ENCODE results near the gene FXYD7. TPM values are rescaled to one million over a fixed set of nuclear protein-coding genes. Genes with fewer than 3 reads are reported as not detected.

FXYD7 gene
- polyA plus RNA-seq, 1 donor from 2014 or later: 35.7 TPM

DNA sequence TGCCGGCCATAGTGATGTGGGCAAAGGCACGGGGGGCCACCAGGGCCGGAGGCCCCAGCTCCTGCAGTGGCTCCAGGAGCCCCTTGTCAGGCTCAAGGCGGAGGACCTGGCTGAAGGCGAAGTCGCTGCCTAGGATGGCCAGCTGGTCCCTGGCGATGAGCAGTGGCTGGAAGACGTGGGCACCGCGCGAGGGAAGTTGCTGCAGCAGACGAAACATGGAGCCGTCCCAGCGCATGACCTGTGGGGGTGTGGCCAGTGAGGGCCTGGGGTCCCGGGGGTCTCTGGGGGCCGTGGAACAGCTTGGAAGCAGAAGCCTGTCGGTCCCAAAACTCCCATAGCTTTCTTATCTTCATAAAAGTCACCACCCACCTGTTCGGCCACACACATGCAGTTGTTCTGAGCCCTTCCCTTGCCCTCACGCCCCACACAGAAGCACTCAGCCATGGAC lies 17.8 kb upstream of the FXYD7 start:
- TF ChIP-seq EP300 (conservative IDR thresholded peaks at IDR 0.05; ENCODE audit: poor library complexity, severe bottlenecking) (no peak), SMC3 (conservative IDR thresholded peaks at IDR 0.05; ENCODE audit: poor library complexity) (no peak), POLR2AphosphoS5 (IDR thresholded peaks at IDR 0.05) (no peak), EZH2 (IDR thresholded peaks at IDR 0.05; ENCODE audit: borderline replicate concordance, insufficient read depth, low read length, poor library complexity, severe bottlenecking) (no peak)
- TF ChIP-seq, protein P1, sequence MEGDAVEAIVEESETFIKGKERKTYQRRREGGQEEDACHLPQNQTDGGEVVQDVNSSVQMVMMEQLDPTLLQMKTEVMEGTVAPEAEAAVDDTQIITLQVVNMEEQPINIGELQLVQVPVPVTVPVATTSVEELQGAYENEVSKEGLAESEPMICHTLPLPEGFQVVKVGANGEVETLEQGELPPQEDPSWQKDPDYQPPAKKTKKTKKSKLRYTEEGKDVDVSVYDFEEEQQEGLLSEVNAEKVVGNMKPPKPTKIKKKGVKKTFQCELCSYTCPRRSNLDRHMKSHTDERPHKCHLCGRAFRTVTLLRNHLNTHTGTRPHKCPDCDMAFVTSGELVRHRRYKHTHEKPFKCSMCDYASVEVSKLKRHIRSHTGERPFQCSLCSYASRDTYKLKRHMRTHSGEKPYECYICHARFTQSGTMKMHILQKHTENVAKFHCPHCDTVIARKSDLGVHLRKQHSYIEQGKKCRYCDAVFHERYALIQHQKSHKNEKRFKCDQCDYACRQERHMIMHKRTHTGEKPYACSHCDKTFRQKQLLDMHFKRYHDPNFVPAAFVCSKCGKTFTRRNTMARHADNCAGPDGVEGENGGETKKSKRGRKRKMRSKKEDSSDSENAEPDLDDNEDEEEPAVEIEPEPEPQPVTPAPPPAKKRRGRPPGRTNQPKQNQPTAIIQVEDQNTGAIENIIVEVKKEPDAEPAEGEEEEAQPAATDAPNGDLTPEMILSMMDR (IDR thresholded peaks at IDR 0.05; ENCODE audit: poor library complexity, severe bottlenecking): no peak
- TF ChIP-seq, protein P2, sequence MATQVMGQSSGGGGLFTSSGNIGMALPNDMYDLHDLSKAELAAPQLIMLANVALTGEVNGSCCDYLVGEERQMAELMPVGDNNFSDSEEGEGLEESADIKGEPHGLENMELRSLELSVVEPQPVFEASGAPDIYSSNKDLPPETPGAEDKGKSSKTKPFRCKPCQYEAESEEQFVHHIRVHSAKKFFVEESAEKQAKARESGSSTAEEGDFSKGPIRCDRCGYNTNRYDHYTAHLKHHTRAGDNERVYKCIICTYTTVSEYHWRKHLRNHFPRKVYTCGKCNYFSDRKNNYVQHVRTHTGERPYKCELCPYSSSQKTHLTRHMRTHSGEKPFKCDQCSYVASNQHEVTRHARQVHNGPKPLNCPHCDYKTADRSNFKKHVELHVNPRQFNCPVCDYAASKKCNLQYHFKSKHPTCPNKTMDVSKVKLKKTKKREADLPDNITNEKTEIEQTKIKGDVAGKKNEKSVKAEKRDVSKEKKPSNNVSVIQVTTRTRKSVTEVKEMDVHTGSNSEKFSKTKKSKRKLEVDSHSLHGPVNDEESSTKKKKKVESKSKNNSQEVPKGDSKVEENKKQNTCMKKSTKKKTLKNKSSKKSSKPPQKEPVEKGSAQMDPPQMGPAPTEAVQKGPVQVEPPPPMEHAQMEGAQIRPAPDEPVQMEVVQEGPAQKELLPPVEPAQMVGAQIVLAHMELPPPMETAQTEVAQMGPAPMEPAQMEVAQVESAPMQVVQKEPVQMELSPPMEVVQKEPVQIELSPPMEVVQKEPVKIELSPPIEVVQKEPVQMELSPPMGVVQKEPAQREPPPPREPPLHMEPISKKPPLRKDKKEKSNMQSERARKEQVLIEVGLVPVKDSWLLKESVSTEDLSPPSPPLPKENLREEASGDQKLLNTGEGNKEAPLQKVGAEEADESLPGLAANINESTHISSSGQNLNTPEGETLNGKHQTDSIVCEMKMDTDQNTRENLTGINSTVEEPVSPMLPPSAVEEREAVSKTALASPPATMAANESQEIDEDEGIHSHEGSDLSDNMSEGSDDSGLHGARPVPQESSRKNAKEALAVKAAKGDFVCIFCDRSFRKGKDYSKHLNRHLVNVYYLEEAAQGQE (IDR thresholded peaks at IDR 0.05; ENCODE audit: borderline replicate concordance): no peak
- Histone ChIP-seq H3F3A (ENCODE audit: insufficient read depth, low read length, poor library complexity, severe bottlenecking) (no peaks in the 10 kb centered on the region), H4K20me1 (ENCODE audit: insufficient read depth) (no peaks in the 10 kb centered on the region), H3K36me3 (ENCODE audit: insufficient read depth, low read length) (no peaks in the 10 kb centered on the region), H3K27ac (ENCODE audit: low read length) (no peak overlapping the region), H3K4me2 (ENCODE audit: low read length) (no peak overlapping the region), H3K4me3 (ENCODE audit: low read length) (no peak overlapping the region), H3K79me2 (replicated peaks; ENCODE audit: insufficient read depth, low read length) (no peaks in the 10 kb centered on the region), H3K9me2 (ENCODE audit: insufficient read depth, low read length) (no peaks in the 10 kb centered on the region), H3K27me3 (ENCODE audit: insufficient read depth, low read depth, low read length) (no peaks in the 10 kb centered on the region), H2AFZ (ENCODE audit: low read depth, low read length) (no peak overlapping the region), H3K9ac (ENCODE audit: low read length) (no peak overlapping the region), H3K9me3 (ENCODE audit: low read length) (no peaks in the 10 kb centered on the region)

DNA sequence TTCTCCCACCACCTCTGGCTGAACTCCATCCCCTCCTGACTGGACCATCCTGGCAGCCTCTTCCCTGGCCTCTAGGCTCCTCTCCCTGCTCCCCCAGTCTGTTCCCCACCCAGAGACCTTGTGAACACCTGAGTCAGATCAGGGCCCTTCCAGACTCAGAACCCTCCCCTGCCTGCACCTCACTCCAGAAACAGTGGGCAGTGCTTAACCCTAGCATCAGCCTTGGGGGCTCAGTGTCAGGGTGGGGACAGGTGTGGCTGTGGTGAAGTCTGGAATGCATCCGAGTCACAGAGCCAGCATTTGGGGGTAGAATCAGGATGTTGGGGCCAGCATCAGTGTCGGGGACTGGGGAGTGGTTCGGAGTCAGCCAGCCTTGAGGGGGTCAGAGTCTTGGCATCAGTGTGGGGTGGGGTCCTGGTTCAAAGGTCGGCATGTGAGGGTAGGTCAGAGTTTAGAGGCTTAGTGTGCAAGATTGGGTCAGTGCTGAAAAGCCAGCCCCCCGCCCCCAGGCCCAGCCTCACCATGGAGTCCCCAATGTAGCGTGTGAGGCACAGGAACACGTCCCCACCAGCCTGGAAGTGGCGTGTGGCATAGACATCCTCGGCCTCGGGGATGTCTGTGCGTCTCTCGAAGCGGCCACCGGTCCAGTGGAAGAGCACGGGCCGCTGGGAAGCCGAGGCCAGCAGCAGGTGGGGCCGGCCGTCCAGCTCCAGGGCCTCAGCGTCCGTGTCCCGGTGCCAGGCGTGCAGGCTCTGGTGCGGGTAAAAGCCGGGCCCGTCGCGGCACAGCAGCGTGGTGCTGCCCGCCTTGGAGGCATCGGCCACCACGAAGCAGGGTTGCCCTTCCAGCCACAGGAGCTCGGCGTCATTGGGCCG lies 17.1 kb upstream of the FXYD7 start:
- no peak overlapping the region for H2AFZ ChIP-seq (ENCODE audit: low read depth, low read length)
- H3K9ac ChIP-seq (ENCODE audit: low read length): no peak overlapping the region
- no peak overlapping the region for H3K4me3 ChIP-seq (ENCODE audit: low read length)
- H3K9me2 ChIP-seq (ENCODE audit: insufficient read depth, low read length): no peaks in the 10 kb centered on the region
- no peak overlapping the region for H3K4me2 ChIP-seq (ENCODE audit: low read length)
- TF ChIP-seq MXI1 (conservative IDR thresholded peaks at IDR 0.05; ENCODE audit: poor library complexity, severe bottlenecking) (no peak), RAD21 (conservative IDR thresholded peaks at IDR 0.05) (no peak), SMC3 (conservative IDR thresholded peaks at IDR 0.05; ENCODE audit: poor library complexity) (no peak), EP300 (conservative IDR thresholded peaks at IDR 0.05; ENCODE audit: poor library complexity, severe bottlenecking) (no peak), POLR2AphosphoS5 (IDR thresholded peaks at IDR 0.05) (no peak), TAF1 (IDR thresholded peaks at IDR 0.05; ENCODE audit: low read depth) (no peak), EZH2 (IDR thresholded peaks at IDR 0.05; ENCODE audit: borderline replicate concordance, insufficient read depth, low read length, poor library complexity, severe bottlenecking) (no peak)
- TF ChIP-seq, protein P1 (IDR thresholded peaks at IDR 0.05; ENCODE audit: poor library complexity, severe bottlenecking): no peak
- TF ChIP-seq, protein P2 (IDR thresholded peaks at IDR 0.05; ENCODE audit: borderline replicate concordance): no peak
- no peaks in the 10 kb centered on the region for H3K27me3 ChIP-seq (ENCODE audit: insufficient read depth, low read depth, low read length)
- no peaks in the 10 kb centered on the region for H3F3A ChIP-seq (ENCODE audit: insufficient read depth, low read length, poor library complexity, severe bottlenecking)
- no peaks in the 10 kb centered on the region for H3K9me3 ChIP-seq (ENCODE audit: low read length)
- H3K36me3 ChIP-seq (ENCODE audit: insufficient read depth, low read length): no peaks in the 10 kb centered on the region
- H4K20me1 ChIP-seq (ENCODE audit: insufficient read depth): no peaks in the 10 kb centered on the region
- no peak overlapping the region for H3K27ac ChIP-seq (ENCODE audit: low read length)
- no peaks in the 10 kb centered on the region for H3K79me2 ChIP-seq (replicated peaks; ENCODE audit: insufficient read depth, low read length)

All from neural cell (in vitro differentiated cells).